GM12801 (cell line): Measurements from ENCODE around the gene PRDM15.

Source experiments
- TF ChIP-seq, protein P1 (sequence below): IDR thresholded peaks from one replicate; pipeline ENCODE4 v1.5.1; 2011; ENCODE audit warnings: control low read depth; ENCODE audit not compliant: insufficient read length; ENCODE audit errors: extremely low read depth

PRDM15 gene

GRCh38 chr21:41805038-41805437 lies 74.1 kb downstream of the PRDM15 start:
- TF ChIP-seq, protein P1, sequence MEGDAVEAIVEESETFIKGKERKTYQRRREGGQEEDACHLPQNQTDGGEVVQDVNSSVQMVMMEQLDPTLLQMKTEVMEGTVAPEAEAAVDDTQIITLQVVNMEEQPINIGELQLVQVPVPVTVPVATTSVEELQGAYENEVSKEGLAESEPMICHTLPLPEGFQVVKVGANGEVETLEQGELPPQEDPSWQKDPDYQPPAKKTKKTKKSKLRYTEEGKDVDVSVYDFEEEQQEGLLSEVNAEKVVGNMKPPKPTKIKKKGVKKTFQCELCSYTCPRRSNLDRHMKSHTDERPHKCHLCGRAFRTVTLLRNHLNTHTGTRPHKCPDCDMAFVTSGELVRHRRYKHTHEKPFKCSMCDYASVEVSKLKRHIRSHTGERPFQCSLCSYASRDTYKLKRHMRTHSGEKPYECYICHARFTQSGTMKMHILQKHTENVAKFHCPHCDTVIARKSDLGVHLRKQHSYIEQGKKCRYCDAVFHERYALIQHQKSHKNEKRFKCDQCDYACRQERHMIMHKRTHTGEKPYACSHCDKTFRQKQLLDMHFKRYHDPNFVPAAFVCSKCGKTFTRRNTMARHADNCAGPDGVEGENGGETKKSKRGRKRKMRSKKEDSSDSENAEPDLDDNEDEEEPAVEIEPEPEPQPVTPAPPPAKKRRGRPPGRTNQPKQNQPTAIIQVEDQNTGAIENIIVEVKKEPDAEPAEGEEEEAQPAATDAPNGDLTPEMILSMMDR, result no peak

- TF ChIP-seq, protein P1, result no peak
Measured at GRCh38 chr21:41804381-41804780, 74.8 kb downstream of the PRDM15 start.

- TF ChIP-seq, protein P1, result no peak
Measured at GRCh38 chr21:41803316-41803715, 75.8 kb downstream of the PRDM15 start.

DNA sequence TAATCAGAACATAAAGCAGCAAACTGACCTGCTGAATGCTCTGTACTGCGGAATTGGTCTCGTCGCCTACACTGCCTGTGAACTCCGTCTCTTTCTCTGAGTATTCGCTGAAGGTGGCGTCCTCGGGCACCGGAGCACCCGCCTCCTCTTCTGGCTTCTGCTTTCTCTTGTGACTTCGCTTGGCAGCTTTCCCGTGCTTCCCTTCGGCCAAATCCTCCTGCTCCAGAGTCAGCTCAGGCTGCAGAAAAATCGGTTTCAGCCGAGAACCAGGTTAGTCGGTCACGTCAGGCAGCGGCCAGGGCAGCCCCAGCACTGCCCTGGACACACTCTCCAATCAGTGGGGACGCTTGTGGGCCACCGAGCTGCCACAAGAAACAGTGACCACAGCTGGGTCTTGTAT lies 76.5 kb downstream of the PRDM15 start:
- TF ChIP-seq, protein P1, result no peak

DNA sequence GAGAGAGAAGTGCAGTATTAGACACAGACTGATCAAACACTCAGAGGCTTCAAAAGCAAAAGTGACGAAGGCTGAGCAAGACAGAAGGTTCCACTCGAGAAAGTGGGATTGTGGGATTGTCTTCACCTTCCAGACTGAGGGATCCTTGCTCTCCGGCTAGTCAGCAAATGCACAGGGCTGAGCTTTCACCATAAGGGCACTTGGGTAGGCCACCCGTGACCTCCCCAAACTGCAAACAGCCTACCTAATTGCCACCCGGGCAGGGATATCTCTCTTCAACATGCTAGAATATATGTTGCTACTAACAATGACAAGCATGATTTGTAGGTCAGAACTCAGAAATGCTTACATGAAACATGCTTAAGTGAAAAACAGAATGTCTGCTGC lies 77.0 kb downstream of the PRDM15 start:
- TF ChIP-seq, protein P1, result no peak

- TF ChIP-seq, protein P1, result no peak
Measured at GRCh38 chr21:41801321-41802197, 77.6 kb downstream of the PRDM15 start.

DNA sequence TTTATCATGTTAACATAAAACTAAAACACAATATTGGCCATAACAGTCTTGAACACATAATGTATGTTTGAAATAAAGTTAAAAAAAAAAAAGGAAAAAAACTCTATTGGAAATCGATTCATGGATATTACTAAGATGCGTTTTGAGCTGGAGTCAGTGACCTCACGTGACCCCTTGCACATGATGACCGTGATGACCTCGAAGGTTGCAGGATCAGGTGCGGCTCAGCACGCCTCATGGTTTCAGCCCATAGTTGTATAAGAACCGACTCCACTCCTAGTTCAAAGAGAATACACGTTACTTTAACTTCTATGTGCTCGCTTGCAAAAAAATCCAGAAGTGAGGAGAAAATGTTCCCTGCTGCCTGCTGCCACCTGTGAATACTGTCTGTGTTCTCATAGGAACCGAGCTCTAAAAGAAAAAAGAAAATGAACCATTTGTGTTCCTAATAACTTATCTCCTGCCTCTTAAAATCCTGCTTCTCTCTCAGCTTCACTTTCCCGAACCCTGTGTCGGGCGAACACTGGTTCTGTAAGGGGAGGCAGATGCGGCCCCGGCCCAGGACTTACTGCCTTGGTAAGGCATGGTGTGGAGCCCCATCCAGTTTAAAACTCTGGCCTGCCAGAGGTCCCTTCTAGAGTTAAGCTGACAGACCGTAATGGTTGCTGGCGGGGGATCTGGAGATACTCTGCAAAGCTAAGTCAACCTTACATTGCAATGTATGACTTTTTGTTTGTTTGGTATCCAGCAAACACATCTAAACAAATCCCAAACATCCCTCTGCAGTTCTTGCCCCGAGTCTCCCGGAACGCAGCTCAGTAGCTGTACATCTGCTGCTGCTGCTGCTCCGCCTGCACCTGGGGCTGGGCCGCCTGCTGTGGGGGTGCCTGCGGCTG lies 78.5 kb downstream of the PRDM15 start:
- TF ChIP-seq, protein P1, result no peak
